IMR-90 (cell line): ENCODE measurements around the gene HRH1. TPM values are rescaled to one million over a fixed set of nuclear protein-coding genes. Genes with fewer than 3 reads are reported as not detected.

Experiments
- ATAC-seq: fragments of 200-7000 bp; cut with Tn5 transposase; 2 replicates; pipeline ENCODE4 v1.9.1; 2020; ENCODE audit warnings: low read depth, mild to moderate bottlenecking, moderate library complexity
- BruUV-seq: library from RNA; stranded (reverse); fragments of 400-500 nt; replicated peaks from 2 replicates; lab custom pipeline; 2021; lab: Mats Ljungman, UMichigan
- CTCF ChIA-PET: fragments of 300-600 bp; formaldehyde crosslinking; extraction: SDS; loops from one replicate; lab custom pipeline; 2021; ENCODE audit warnings: antibody characterized with exemption; lab: Yijun Ruan, JAX
- POLR2A ChIA-PET: fragments of 300-600 bp; sonication (Branson Sonifier 250); formaldehyde crosslinking; loops from one replicate; lab custom pipeline; 2022; ENCODE audit warnings: antibody characterized with exemption; ENCODE audit not compliant: unreplicated experiment; lab: Charles Lee
- DNase-seq: peaks from one replicate; pipeline ENCODE4 v3.0.0; 2013
- H2AFZ ChIP-seq: replicated peaks from 2 replicates; pipeline ENCODE3; 2013; ENCODE audit warnings: low read length, mild to moderate bottlenecking; ENCODE audit not compliant: poor library complexity
- H2AK5ac ChIP-seq: 2 replicates; pipeline ENCODE4 v1.6.1; 2013; ENCODE audit warnings: low read depth, low read length, inconsistent platforms
- H2AK9ac ChIP-seq: replicated peaks from 2 replicates; pipeline ENCODE3; 2013; ENCODE audit warnings: mild to moderate bottlenecking, low read depth, low read length, moderate library complexity; ENCODE audit not compliant: poor library complexity
- H2BK120ac ChIP-seq: 2 replicates; pipeline ENCODE4 v1.6.1; 2013; ENCODE audit warnings: low read depth, low read length, inconsistent platforms
- H2BK15ac ChIP-seq: 3 replicates; pipeline ENCODE4 v1.6.1; 2013; ENCODE audit warnings: low read depth, low read length, inconsistent platforms
- H2BK20ac ChIP-seq: 2 replicates; pipeline ENCODE4 v1.6.1; 2013; ENCODE audit warnings: low read depth, mild to moderate bottlenecking, inconsistent platforms, low read length, moderate library complexity
- H2BK5ac ChIP-seq: 2 replicates; pipeline ENCODE4 v1.6.1; 2013; ENCODE audit warnings: mild to moderate bottlenecking, low read depth, low read length, inconsistent platforms; ENCODE audit not compliant: poor library complexity, severe bottlenecking
- H3K14ac ChIP-seq: replicated peaks from 2 replicates; pipeline ENCODE4 v1.6.1; 2013; ENCODE audit warnings: low read depth, low read length, inconsistent platforms
- H3K18ac ChIP-seq: 2 replicates; pipeline ENCODE4 v1.6.1; 2013; ENCODE audit warnings: low read depth, low read length, control low read depth
- H3K23ac ChIP-seq: 2 replicates; pipeline ENCODE4 v1.6.1; 2013; ENCODE audit warnings: low read depth, low read length, inconsistent platforms
- H3K27ac ChIP-seq: 2 replicates; pipeline ENCODE4 v1.5.1; 2013; ENCODE audit warnings: mild to moderate bottlenecking, control low read depth, low read length; ENCODE audit not compliant: insufficient read depth
- H3K27me3 ChIP-seq: 2 replicates; pipeline ENCODE4 v1.6.1; 2013; ENCODE audit warnings: low read length; ENCODE audit not compliant: control insufficient read depth, insufficient read depth
- H3K36me3 ChIP-seq: 2 replicates; pipeline ENCODE4 v1.6.1; 2013; ENCODE audit warnings: low read length, mixed read lengths; ENCODE audit not compliant: control insufficient read depth, insufficient read depth
- H3K4ac ChIP-seq: 2 replicates; pipeline ENCODE4 v1.6.1; 2013; ENCODE audit warnings: low read depth, low read length, inconsistent platforms
- H3K4me1 ChIP-seq: 2 replicates; pipeline ENCODE4 v1.6.1; 2013; ENCODE audit warnings: low read length, mixed read lengths; ENCODE audit not compliant: control insufficient read depth, insufficient read depth
- H3K4me2 ChIP-seq: 2 replicates; pipeline ENCODE4 v1.6.1; 2013; ENCODE audit warnings: low read depth, mild to moderate bottlenecking, control low read depth, low read length, moderate library complexity
- H3K4me3 ChIP-seq: 2 replicates; pipeline ENCODE4 v1.5.1; 2013; ENCODE audit warnings: low read depth, mild to moderate bottlenecking, control low read depth, low read length, moderate library complexity; ENCODE audit not compliant: insufficient read depth
- H3K56ac ChIP-seq: 2 replicates; pipeline ENCODE4 v1.6.1; 2013; ENCODE audit warnings: low read length, inconsistent platforms; ENCODE audit not compliant: insufficient read depth; ENCODE audit errors: extremely low read depth
- H3K79me1 ChIP-seq, 2 experiments: 2 replicates each; pipeline ENCODE4 v1.6.1; 2013; ENCODE audit warnings: low read length in 2 of 2, inconsistent platforms in 1 of 2, low read depth in 1 of 2
- H3K9ac ChIP-seq: 2 replicates; pipeline ENCODE4 v1.6.1; 2013; ENCODE audit warnings: low read depth, low read length, control low read depth
- H3K9me1 ChIP-seq: 2 replicates; pipeline ENCODE4 v1.6.1; 2013; ENCODE audit warnings: low read length, inconsistent platforms; ENCODE audit not compliant: insufficient read depth
- H3K9me3 ChIP-seq: 2 replicates; pipeline ENCODE4 v1.6.1; 2013; ENCODE audit warnings: low read length; ENCODE audit not compliant: control insufficient read depth, insufficient read depth
- H4K20me1 ChIP-seq: 2 replicates; pipeline ENCODE4 v1.6.1; 2013; ENCODE audit warnings: low read length, inconsistent platforms; ENCODE audit not compliant: insufficient read depth
- H4K5ac ChIP-seq: 2 replicates; pipeline ENCODE4 v1.6.1; 2013; ENCODE audit warnings: mild to moderate bottlenecking, low read depth, low read length, control low read depth
- H4K8ac ChIP-seq, 2 experiments: 2 replicates each; pipeline ENCODE4 v1.6.1; 2013; ENCODE audit warnings: low read depth in 2 of 2, low read length in 2 of 2, control low read depth in 1 of 2, inconsistent platforms in 1 of 2
- H4K91ac ChIP-seq: 2 replicates; pipeline ENCODE4 v1.6.1; 2013; ENCODE audit warnings: low read depth, low read length, inconsistent platforms; ENCODE audit not compliant: insufficient read depth
- RFX5 ChIP-seq: IDR thresholded peaks from 2 replicates; pipeline ENCODE4 v1.8.0; 2012; ENCODE audit warnings: low read depth, mild to moderate bottlenecking, low read length, moderate library complexity
- WGBS, 2 experiments: methylation state at CpG; one replicate each; pipeline versions ENCODE4 v1.1.5 to v1.1.7; 2013; ENCODE audit warnings: missing lambda C conversion rate in 2 of 2; ENCODE audit not compliant: insufficient read length in 1 of 2; ENCODE audit errors: extremely low coverage in 2 of 2; 5-methylcytosine and 5-hydroxymethylcytosine counted together
- dilution Hi-C: fragments of 300-500 bp; cut with HindIII; formaldehyde crosslinking; loops from one replicate; pipeline ENCODE4 v1.14.3; 2018; ENCODE audit warnings: low sequenced_read_pairs; ENCODE audit not compliant: unreplicated experiment
- in situ Hi-C: fragments of 300-500 bp; cut with MboI; formaldehyde crosslinking; loops from 3 replicates; pipeline ENCODE4 v1.14.3; 2019; ENCODE audit warnings: low sequenced_read_pairs, inconsistent platforms, mixed read lengths
- intact Hi-C: fragments of 100-400 bp; cut with micrococcal nuclease; formaldehyde crosslinking; loops from 2 replicates; pipeline ENCODE4 v1.10.0; 2022
- polyA plus RNA-seq, 3 experiments: library from polyadenylated mRNA; depleted of rRNA; stranded (reverse); fragments of >200 nt; gene quantifications; 2 replicates each; pipeline ENCODE4 v1.2.3, GENCODE V29; 2012; ENCODE audit warnings: low replicate concordance in 1 of 3
- total RNA-seq: library from RNA; depleted of rRNA; stranded (reverse); fragments of >200 nt; gene quantifications from 2 replicates; pipeline ENCODE4 v1.2.3, GENCODE V29; 2012

HRH1 gene
- total and polyA plus RNA-seq, 2 of the 4 experiments (the other 2 are of a cell fraction), result 7.6 to 16.1 TPM

DNA sequence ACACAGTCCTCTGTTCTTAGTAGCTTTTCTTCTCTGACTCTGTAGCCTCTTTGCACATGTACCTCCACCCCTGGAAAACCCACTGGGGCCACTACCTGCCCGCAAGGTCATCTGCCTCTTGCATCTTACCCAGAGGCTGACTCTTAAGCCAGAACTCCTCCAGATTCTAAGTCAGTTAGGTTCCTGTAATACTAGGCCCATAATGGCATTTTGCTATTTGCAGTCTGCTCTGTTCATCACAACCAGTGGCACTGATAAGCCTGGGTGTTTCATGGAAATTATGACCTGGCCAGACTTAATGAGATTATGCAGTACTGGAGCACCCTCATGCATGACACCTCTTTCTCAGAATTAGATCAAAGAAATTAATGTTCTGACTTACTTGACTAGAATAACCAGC lies 86.2 kb downstream of the HRH1 start:
- Histone ChIP-seq H3K36me3 (no peaks in the 10 kb centered on the region; the same call in 1 of the 2 replicates), H3K14ac (no peak overlapping the region), H4K8ac (no peak overlapping the region), H3K56ac (no peak overlapping the region), H3K9me3 (no peaks in the 10 kb centered on the region; the same call in 1 of the 2 replicates), H4K20me1 (peaks cover 3% of the 10 kb centered on the region; the same call in 1 of the 2 replicates), H3K4me1 (peaks cover 5% of the 10 kb centered on the region), H2BK15ac (no peak overlapping the region), H3K9ac (no peak overlapping the region), H4K91ac (no peak overlapping the region), H3K4me3 (no peak overlapping the region), H3K23ac (no peak overlapping the region), H3K27ac (no peak overlapping the region), H2BK5ac (no peak overlapping the region), H4K5ac (no peak overlapping the region), H2AFZ (no peak overlapping the region), H3K9me1 (peaks cover 17% of the 10 kb centered on the region), H2AK5ac (0 out of 2 replicates have a peak overlapping the region, but pooled peaks have one; percentile 20), H2BK20ac (0 out of 2 replicates have a peak overlapping the region, but pooled peaks have one; percentile 14), H3K27me3 (no peaks in the 10 kb centered on the region), H2AK9ac (no peak overlapping the region), H3K18ac (no peak overlapping the region), H3K4ac (no peak overlapping the region; the same call in 1 of the 2 replicates), H3K4me2 (no peak overlapping the region), H2BK120ac (peak overlapping the region; percentile 45; the same call in 1 of the 2 replicates), H3K79me1 (peaks cover 22 to 54% of the 10 kb centered on the region in 2 experiments)
- CTCF ChIA-PET, result interaction anchor here (0.5 kb wide), 1 partner anchor 44 kb away, joined by 3 read pairs; no protein-coding TSS in a partner anchor
- TF ChIP-seq RFX5, result no peak
- no TSS peak for BruUV-seq
- WGBS, 2 experiments, result no CpG with 5 or more reads among the region's 1 CpG
- ATAC-seq (no peak), DNase-seq (no peak)
- dilution Hi-C loops (no loop called here), in situ Hi-C loops (no loop called here), intact Hi-C loops (no loop called here)
- POLR2A ChIA-PET, result no interaction called here
